T47D (cell line): ENCODE results near the gene SLC2A4.

Source experiments
- DNase-seq, 2 experiments: peaks; one replicate each; pipeline versions ENCODE4 v3.0.0 to v3.0.0-alpha.2; 2011 to 2012; ENCODE audit warnings: low read depth in 1 of 2, low spot score in 1 of 2
- JUND ChIP-seq: IDR thresholded peaks from 2 replicates; pipeline ENCODE4 v1.6.1; 2012; ENCODE audit warnings: low read depth
- in situ Hi-C: cut with HindIII; loops from 2 replicates; pipeline ENCODE4 v1.10.0; 2016; ENCODE audit warnings: low sequenced_read_pairs, low pct_unique_long_range_greater_than_20kb

Gene SLC2A4

DNA sequence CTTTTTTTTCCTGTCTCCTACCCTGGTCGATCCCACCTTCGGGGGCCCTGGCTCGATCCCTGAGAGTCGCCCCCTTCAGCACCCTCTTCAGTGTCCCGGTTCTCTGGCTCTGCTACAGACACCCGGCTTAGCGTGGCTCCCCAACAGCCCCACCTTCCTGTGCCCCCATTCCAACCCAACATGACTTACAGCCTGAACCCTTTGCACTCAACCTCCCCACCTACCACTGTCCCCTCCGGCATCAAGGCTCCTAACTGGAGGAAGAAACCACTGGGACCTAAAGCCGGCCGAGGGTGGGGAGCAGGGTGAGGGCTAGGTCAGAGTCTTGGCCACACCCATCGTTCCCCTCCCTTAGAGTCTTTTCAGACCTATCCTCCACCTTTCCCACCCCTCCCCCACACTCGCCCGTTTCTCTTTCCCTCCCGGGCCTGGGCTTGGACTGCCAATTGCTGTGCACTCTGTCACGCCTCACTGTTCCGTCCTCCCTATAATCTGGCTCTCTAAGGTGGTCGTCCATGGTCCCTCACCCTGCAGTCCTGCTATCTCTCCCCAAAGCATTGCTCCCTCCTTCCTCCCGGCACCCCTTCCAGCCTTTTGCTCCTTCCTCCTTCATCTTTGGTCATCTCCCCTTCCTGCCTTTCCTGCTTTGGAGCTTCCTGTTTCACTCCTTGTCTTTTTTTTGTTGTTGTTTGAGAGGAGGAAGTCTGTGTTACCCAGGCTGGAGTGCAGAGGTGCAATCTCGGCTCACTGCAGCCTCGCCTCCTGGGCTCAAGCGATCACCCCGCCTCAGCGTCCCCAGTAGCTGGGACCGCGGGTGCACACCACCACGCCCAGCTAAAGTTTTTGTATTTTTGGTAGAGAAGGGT lies 18.4 kb upstream of the SLC2A4 start:
- in situ Hi-C loops: no loop called here
- peak; percentile 39 to 89 for DNase-seq
- TF ChIP-seq JUND: no peak

DNA sequence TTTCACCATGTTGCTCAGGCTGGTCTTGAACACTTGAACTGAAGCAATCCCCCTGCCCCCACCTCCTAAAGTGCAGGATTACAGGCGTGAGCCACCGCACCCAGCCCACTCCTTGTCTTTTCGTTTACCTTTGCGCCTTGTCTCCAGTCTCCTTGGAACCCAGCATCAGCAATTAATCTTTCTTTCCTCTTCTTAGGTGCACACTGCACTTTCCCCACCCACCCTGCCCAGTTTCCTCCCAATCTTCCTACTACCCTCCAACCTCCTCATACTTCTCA lies 17.8 kb upstream of the SLC2A4 start:
- no peak for DNase-seq
- TF ChIP-seq JUND: no peak
- in situ Hi-C loops: no loop called here

DNA sequence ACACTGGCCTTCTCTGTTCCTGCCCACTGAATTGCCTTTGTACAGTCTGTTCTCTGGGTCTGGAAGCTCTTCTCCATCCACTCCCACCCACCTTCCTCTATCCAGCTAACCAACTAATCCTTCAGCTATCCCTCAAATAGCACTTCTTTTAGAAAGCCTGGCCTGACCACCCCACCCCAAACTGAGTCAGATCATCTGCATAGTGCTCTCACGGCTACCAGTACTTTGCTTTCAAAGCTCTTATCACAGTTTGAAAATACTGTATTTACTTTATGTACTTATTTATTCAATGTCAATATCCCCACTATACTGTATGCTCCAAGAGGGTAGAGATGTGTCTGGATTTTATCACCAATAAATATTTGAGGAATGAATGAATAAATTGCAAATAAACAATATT lies 14.7 kb upstream of the SLC2A4 start:
- TF ChIP-seq JUND: no peak
- in situ Hi-C loops: no loop called here
- no peak for DNase-seq

DNA sequence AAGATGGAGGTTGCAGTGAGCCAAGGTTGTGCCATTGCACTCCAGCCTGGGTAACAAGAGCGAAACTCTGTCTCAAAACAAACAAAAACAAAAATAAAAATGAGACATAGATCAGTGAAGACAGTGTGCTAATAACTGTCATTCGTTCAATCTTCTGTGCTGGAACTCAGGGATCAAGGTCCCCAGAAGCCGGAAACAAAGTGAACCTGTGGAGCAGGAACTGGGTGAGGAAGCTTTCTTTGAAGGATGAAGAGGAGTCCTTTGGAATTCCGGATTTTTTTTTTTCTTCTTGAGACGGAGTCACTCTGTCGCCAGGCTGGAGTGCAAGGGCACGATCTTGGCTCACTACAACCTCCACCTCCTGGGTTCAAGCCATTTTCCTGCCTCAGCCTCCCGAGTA lies 2.1 kb upstream of the SLC2A4 start:
- TF ChIP-seq JUND: no peak
- no peak for DNase-seq
- in situ Hi-C loops: no loop called here

DNA sequence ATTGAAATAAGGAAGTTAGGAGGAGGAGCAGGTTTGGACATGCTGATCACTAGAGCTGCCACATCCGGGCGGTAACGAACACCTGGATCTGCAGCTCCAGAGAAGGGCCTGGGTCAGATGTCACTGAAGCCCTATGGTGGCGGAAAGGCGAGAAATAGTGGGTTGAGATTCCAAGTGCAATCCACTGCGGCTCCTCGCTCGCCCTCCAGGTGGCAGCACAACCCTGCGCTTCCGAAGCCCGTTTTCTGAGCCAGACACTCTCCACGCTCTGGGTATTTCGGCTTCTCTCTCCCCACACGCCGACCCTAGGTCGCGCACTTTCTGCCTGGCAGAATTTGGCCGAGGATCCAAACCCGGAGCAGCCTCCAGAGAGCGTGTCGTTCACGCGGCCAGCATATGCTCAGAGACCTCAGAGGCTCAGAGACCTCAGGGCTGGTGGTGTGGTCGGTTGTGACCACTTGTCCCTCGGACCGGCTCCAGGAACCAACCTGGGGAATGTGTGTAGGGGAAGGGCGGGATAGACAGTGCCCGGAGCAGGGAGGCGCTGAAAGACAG lies 922 bp upstream of the SLC2A4 start:
- no peak for TF ChIP-seq JUND
- DNase-seq: peak; percentile 71 to 84
- in situ Hi-C loops: no loop called here

DNA sequence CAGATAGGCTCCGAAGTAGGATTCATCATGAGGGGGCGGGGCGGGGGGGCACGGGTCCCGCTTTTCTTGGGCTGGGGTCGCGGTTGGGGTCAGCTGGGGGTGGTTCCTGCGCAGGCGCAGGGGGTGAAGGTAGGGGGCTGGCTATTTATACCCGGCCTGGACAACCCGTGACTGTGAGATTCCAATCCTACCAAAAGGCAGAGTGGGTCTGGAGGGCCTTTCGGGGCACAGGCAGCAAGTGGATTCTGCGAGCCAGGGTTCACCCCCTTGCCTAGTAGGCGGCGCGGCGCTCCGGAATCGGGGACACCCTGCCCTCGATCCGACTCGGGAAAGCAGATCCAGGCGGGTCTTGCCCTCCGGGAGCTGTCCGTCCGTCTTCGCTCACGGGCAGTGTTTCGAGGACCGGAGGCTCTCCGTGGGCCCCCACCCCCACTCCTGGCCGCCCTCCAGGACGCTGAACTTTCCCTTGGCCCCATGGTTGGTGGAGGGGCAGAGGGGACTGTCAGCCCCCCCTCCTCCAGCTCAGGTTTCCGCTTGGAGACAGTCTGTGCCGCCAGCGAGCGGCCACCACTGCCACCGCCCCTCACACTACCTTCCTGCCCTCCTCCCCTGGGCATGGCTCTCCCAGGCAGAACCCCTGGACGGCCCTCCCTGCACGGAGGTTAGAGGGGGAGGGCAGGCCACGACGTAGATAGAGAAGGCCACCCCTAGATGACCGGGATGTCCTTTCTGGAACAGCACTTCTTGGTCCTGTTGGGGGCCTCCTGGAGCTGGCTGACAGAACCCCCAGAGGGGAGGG lies 634 bp downstream of the SLC2A4 start:
- DNase-seq: no peak
- TF ChIP-seq JUND: no peak
- in situ Hi-C loops: no loop called here

DNA sequence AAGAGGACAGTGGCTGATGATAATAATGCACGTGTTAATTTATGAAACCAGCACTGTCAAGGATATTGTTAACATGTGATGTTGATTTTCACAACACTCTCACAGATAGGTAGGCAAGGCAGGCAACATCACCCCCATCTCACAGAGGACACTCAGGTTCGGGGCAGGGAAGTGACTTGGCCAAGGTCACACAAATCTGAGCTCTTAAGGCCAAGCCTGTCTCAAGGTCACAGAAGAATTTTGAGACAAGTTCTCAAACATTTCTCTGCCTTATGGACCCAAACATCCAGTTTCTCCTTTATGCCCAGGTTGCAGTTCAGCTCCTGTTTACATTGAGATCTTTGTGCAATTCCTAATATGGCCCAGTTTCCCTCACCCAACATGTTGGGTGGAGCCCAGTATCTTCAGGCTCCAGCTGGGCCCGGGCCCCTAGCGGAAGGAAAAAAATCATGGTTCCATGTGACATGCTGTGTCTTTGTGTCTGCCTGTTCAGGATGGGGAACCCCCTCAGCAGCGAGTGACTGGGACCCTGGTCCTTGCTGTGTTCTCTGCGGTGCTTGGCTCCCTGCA lies 1.3 kb downstream of the SLC2A4 start:
- in situ Hi-C loops: no loop called here
- DNase-seq: no peak
- no peak for TF ChIP-seq JUND

DNA sequence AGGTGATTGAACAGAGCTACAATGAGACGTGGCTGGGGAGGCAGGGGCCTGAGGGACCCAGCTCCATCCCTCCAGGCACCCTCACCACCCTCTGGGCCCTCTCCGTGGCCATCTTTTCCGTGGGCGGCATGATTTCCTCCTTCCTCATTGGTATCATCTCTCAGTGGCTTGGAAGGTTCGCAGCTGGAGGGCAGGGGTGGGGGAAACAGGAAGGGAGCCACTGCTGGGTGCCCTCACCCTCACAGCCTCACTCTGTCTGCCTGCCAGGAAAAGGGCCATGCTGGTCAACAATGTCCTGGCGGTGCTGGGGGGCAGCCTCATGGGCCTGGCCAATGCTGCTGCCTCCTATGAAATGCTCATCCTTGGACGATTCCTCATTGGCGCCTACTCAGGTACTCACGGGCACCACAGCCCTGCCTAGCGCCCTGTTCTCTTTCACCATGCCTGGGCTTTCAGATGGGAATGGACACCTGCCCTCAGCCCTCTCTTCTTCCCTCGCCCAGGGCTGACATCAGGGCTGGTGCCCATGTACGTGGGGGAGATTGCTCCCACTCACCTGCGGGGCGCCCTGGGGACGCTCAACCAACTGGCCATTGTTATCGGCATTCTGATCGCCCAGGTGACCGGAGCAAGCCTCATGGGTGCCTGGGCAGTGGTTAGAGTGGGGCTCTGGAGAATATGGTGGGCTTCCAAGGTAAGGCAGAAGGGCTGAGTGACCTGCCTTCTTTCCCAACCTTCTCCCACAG lies 2.1 kb downstream of the SLC2A4 start:
- in situ Hi-C loops: no loop called here
- no peak for TF ChIP-seq JUND

DNA sequence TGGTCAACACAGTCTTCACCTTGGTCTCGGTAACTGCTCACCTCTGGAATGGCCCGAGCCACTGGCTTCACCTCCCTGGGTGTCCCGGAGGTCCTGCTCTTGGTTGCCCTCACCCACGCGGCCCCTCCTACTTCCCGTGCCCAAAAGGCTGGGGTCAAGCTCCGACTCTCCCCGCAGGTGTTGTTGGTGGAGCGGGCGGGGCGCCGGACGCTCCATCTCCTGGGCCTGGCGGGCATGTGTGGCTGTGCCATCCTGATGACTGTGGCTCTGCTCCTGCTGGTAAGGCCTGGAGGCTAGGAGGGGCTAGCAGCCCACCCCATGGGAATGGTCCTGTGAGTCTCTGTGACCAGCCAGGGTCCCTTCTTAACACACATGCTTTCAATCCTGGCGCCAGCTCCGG lies 3.4 kb downstream of the SLC2A4 start:
- DNase-seq: no peak
- in situ Hi-C loops: no loop called here

More for the DNA sequence above, 2.1 kb downstream of the SLC2A4 start:
- DNase-seq: no peak

DNA sequence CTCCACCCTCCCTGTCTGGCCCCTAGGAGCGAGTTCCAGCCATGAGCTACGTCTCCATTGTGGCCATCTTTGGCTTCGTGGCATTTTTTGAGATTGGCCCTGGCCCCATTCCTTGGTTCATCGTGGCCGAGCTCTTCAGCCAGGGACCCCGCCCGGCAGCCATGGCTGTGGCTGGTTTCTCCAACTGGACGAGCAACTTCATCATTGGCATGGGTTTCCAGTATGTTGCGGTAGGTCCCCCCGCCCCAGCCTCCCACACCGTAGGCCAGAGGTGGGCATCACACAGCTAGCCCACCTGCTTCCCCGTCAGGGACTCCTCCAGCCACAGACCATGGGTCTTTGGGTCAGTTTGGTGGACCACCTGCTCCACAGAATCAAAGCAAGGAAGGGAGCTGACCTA lies 4.2 kb downstream of the SLC2A4 start:
- in situ Hi-C loops: no loop called here
- no peak for TF ChIP-seq JUND
- DNase-seq: no peak

More for the DNA sequence above, 3.4 kb downstream of the SLC2A4 start:
- no peak for TF ChIP-seq JUND

DNA sequence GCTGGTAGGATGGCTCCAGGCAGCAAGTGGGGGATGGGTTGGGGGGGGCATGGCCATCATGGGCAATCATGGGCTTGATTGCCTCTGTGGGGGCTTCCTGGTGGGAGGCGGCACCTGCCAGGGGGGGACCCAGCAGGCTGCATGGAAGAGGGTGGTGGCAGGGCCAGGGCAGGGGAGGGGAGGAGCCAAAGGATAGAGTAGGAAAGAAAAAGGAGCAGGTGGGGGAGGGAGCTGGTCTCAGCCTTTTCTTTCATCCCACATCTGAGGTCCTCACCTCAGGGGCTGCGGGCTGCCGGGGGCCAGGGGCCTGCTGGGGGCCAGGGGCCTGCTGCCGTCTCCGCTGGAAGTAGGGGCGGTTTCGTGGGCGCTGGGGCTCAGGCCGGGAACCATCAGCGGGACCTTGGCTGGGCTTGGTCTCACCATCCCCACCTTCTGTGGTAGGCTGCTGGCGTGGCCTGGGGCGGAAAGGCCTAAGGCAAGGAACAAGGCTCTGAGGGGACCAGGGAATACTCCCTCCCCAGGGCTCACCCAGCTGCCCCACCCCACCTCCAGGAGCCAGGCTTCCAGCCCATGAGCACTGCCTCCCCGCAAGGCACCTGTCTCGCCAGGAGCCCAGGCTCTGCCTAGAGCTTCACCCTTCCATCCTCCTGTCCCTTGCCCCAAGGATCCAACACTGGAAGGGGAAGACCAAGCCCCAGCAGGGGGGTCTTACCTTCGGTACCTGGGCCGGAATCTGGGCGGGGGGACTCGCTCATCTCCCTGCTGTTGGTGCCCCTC lies 7.9 kb downstream of the SLC2A4 start:
- DNase-seq: no peak
- in situ Hi-C loops: no loop called here
- TF ChIP-seq JUND: no peak

DNA sequence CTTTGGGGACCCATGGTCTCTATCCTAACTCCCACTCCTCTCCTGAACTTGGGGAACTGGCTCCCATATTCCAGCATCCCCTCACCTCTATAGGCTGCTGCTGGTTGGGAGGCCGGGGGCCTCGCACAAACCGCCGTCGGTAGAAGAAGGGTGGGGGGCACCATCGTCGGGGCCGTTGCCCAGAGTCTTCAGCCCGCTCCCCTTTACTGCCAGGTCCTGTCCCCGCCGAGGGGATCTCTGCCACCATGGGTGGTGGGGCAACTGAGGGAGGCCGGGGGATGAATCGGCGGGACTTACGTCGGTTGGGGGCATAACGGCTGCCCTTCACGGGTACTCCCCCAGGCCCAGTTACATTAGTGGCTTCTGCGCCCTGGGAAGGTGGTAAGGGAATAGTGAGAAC lies 8.6 kb downstream of the SLC2A4 start:
- in situ Hi-C loops: no loop called here
- no peak for DNase-seq
- no peak for TF ChIP-seq JUND
